ENCODE measurements around the gene MRPL18. TPM values are rescaled to one million over a fixed set of nuclear protein-coding genes. Genes with fewer than 3 reads are reported as not detected.

Gene MRPL18
- total and polyA plus RNA-seq, 2 of the 8 experiments (the other 6 are each of a cell fraction or from before 2014, with no cell fraction given) = 58.7 to 79.8 TPM

GRCh38 chr6:159777240-159777904 lies 12.9 kb upstream of the MRPL18 start:
- no peak overlapping the region for H2BK120ac ChIP-seq (replicated peaks; ENCODE audit: low read depth, low read length)
- H3K4me3 ChIP-seq (ENCODE audit: extremely low read depth in 1 of 4, insufficient read depth in 2 of 4, low read depth in 3 of 4, low read length in 4 of 4) = no peak overlapping the region
- no peaks in the 10 kb centered on the region for H3K4me1 ChIP-seq (replicated peaks in 1 of 4; ENCODE audit: control insufficient read depth in 3 of 4, insufficient read depth in 4 of 4, low read length in 3 of 4)
- DNase-seq (ENCODE audit: low read depth in 1 of 2, low spot score in 2 of 2) (no peak), FAIRE-seq (no peak)
- H3K4me2 ChIP-seq (ENCODE audit: insufficient read depth in 1 of 2, low read depth in 2 of 2, low read length in 2 of 2) = no peak overlapping the region
- H3K23ac ChIP-seq (ENCODE audit: insufficient read length) = no peak overlapping the region
- CTCF ChIA-PET (ENCODE audit: partially characterized antibody) = no interaction called here
- H2AFZ ChIP-seq (ENCODE audit: low read length) = no peak overlapping the region
- POLR2A ChIA-PET (ENCODE audit: partially characterized antibody) = interaction anchor here (0.6 to 2.9 kb wide), 6 partner anchors 11 to 84 kb away, joined by 3 to 7 read pairs (median 4); partner anchors contain the start of genes SOD2 and TCP1
- no peak overlapping the region for H2BK15ac ChIP-seq (ENCODE audit: low read length)
- H3K9me3 ChIP-seq (ENCODE audit: insufficient read depth in 2 of 2, low read depth in 1 of 2, low read length in 1 of 2) = no peaks in the 10 kb centered on the region
- no peak overlapping the region for H4K5ac ChIP-seq (ENCODE audit: insufficient read length, low read depth, low read length)
- peaks cover 33 to 95% (median 79%) of the 10 kb centered on the region in 4 experiments for H3K36me3 ChIP-seq (ENCODE audit: control insufficient read depth in 2 of 4, insufficient read depth in 4 of 4, low read length in 3 of 4)
- H4K20me1 ChIP-seq (replicated peaks in 1 of 2; ENCODE audit: control insufficient read depth in 1 of 2, insufficient read depth in 2 of 2, low read length in 2 of 2) = peaks cover 4 to 8% of the 10 kb centered on the region in 2 experiments
- no peak overlapping the region for H3K14ac ChIP-seq (ENCODE audit: insufficient read length)
- H4K8ac ChIP-seq (ENCODE audit: extremely low read depth, insufficient read depth, low read length) = no peak overlapping the region
- H2AK5ac ChIP-seq (ENCODE audit: low read depth, low read length) = no peak overlapping the region
- no peak overlapping the region for H3K56ac ChIP-seq (replicated peaks; ENCODE audit: insufficient read length, low read depth, low read length)
- no peak overlapping the region for H3K18ac ChIP-seq (ENCODE audit: extremely low read depth, low read length)
- H3K79me2 ChIP-seq (ENCODE audit: control insufficient read depth in 1 of 2, insufficient read depth in 2 of 2, low read length in 2 of 2) = 0 out of 4 replicates have a peak, but pooled peaks cover 0 to 2% of the 10 kb centered on the region in 2 experiments
- no peak overlapping the region for H3K27ac ChIP-seq (ENCODE audit: low read depth, low read length)
- no peak overlapping the region for H2BK5ac ChIP-seq (ENCODE audit: low read depth, low read length)
- no peak overlapping the region for H4K91ac ChIP-seq (replicated peaks; ENCODE audit: insufficient read length, low read length)
- H3K79me1 ChIP-seq (ENCODE audit: low read depth, low read length) = no peaks in the 10 kb centered on the region
- no peak overlapping the region for H3K9ac ChIP-seq (replicated peaks in 1 of 4; ENCODE audit: extremely low read depth in 1 of 4, low read depth in 3 of 4, low read length in 3 of 4)
- WGBS, 2 experiments (ENCODE audit: extremely low coverage in 1 of 2, insufficient coverage in 1 of 2, insufficient read length in 1 of 2, insufficient replicate concordance in 2 of 2, low coverage in 1 of 2, low lambda C conversion rate in 2 of 2, missing lambda C conversion rate in 1 of 2) = 91% methylated on average over 7 of the region's 7 CpGs; no CpG with 5 or more reads in 1 of the 2 experiments
- H3K23me2 ChIP-seq (ENCODE audit: low read depth, low read length) = no peaks in the 10 kb centered on the region
- no peak overlapping the region for H2BK20ac ChIP-seq (ENCODE audit: low read length)
- H2BK12ac ChIP-seq (ENCODE audit: low read depth, low read length) = no peak overlapping the region
- TF ChIP-seq HDAC2 (IDR thresholded peaks at IDR 0.05; ENCODE audit: borderline replicate concordance in 1 of 2, low read depth in 2 of 2, low read length in 2 of 2) (no peak), POLR2A (IDR thresholded peaks at IDR 0.05; ENCODE audit: control extremely low read depth in 1 of 2, low read depth in 2 of 2, low read length in 2 of 2) (0 out of 3 replicates have a peak, but pooled peaks of 1 of the 2 experiments have one; percentile 34)
- H3K27me3 ChIP-seq (replicated peaks in 1 of 4; ENCODE audit: control insufficient read depth in 3 of 4, extremely low read depth in 1 of 4, insufficient read depth in 3 of 4, low read length in 3 of 4) = no peaks in the 10 kb centered on the region
- H3K4ac ChIP-seq (replicated peaks; ENCODE audit: insufficient read length, low read depth, low read length) = no peak overlapping the region

Data from H1 (cell line).